HepG2 (cell line): ENCODE measurements around the gene MAPK10. TPM values are rescaled to one million over a fixed set of nuclear protein-coding genes. Genes with fewer than 3 reads are reported as not detected.

ENCODE experiments used
- ATAC-seq: fragments of 200-7000 bp; cut with Tn5 transposase; 3 replicates; pipeline ENCODE4 v1.9.1; 2020; ENCODE audit warnings: mild to moderate bottlenecking, moderate library complexity
- BruUV-seq: library from RNA; stranded (reverse); fragments of 400-500 nt; replicated peaks from 2 replicates; lab custom pipeline; 2021; lab: Mats Ljungman, UMichigan
- CTCF ChIA-PET: fragments of 300-600 bp; formaldehyde crosslinking; extraction: SDS; loops from one replicate; lab custom pipeline; 2021; ENCODE audit warnings: low total read pairs, inconsistent platforms, low intra/inter-chr PET ratio; lab: Yijun Ruan, JAX
- POLR2A ChIA-PET: fragments of 350-600 bp; sonication (Branson Sonifier 250); formaldehyde crosslinking; loops from one replicate; lab custom pipeline; 2020; ENCODE audit warnings: antibody characterized with exemption, inconsistent platforms; lab: Yijun Ruan, JAX
- DNase-seq: peaks from one replicate; pipeline ENCODE4 v3.0.0-alpha.2; 2015; ENCODE audit warnings: low spot score
- FAIRE-seq: peaks from 3 replicates; lab custom pipeline; 2011; peaks lifted over from hg19 to GRCh38; lab: Jason Lieb, UNC
- H2AFZ ChIP-seq: one replicate; pipeline ENCODE4 v1.6.1; 2011; ENCODE audit warnings: low read length, inconsistent platforms
- H3K27ac ChIP-seq: fragments of 300-600 bp; 3 replicates; pipeline ENCODE4 v1.8.0; 2011; ENCODE audit warnings: mixed run types, mild to moderate bottlenecking, mixed read lengths, low read length, inconsistent platforms; ENCODE audit not compliant: insufficient read depth; ENCODE audit errors: extremely low read length
- H3K27me3 ChIP-seq, 2 experiments: fragments of 200-600 bp in 1 of 2; 2 replicates in 1 of 2; 3 replicates in 1 of 2; pipeline versions ENCODE4 v1.6.0 to v1.8.0; 2011; ENCODE audit warnings: low read length in 2 of 2, mild to moderate bottlenecking in 2 of 2, moderate library complexity in 2 of 2, inconsistent platforms in 1 of 2; ENCODE audit not compliant: insufficient read depth in 2 of 2, control insufficient read depth in 1 of 2
- H3K36me3 ChIP-seq, 2 experiments: fragments of 200-600 bp in 1 of 2; replicated peaks in 1 of 2; 2 replicates in 1 of 2; 3 replicates in 1 of 2; pipeline versions ENCODE4 v1.5.1 to v1.8.0; 2011; ENCODE audit warnings: low read length in 2 of 2, inconsistent platforms in 1 of 2; ENCODE audit not compliant: insufficient read depth in 2 of 2, control insufficient read depth in 1 of 2
- H3K4me1 ChIP-seq: 2 replicates; pipeline ENCODE4 v1.5.1; 2012; ENCODE audit warnings: low read length, inconsistent platforms; ENCODE audit not compliant: insufficient read depth
- H3K4me2 ChIP-seq: 2 replicates; pipeline ENCODE4 v1.6.0; 2011; ENCODE audit warnings: low read depth, low read length, inconsistent platforms
- H3K4me3 ChIP-seq, 3 experiments: fragments of 200-600 bp in 1 of 3; sonication (generic), shearing (Covaris generic) in 1 of 3; replicated peaks in 1 of 3; 2 replicates each; pipeline ENCODE4 v1.5.1; 2011 to 2016; ENCODE audit warnings: low read length in 3 of 3, inconsistent platforms in 2 of 3, low read depth in 2 of 3, mild to moderate bottlenecking in 2 of 3, control low read depth in 1 of 3, mixed read lengths in 1 of 3; ENCODE audit not compliant: insufficient read depth in 1 of 3
- H3K79me2 ChIP-seq: one replicate; pipeline ENCODE4 v1.6.1; 2011; ENCODE audit warnings: low read length, inconsistent platforms; ENCODE audit not compliant: insufficient read depth
- H3K9ac ChIP-seq: 2 replicates; pipeline ENCODE4 v1.6.0; 2011; ENCODE audit warnings: mild to moderate bottlenecking, low read depth, low read length, inconsistent platforms; ENCODE audit not compliant: insufficient read depth
- H3K9me3 ChIP-seq: 2 replicates; pipeline ENCODE4 v1.5.1; 2012; ENCODE audit warnings: mild to moderate bottlenecking, low read length
- H4K20me1 ChIP-seq: 2 replicates; pipeline ENCODE4 v1.6.0; 2011; ENCODE audit warnings: inconsistent platforms, mild to moderate bottlenecking, low read length, moderate library complexity; ENCODE audit not compliant: insufficient read depth
- AKNA ChIP-seq: sonication (generic); formaldehyde crosslinking; IDR thresholded peaks from 2 replicates; pipeline ENCODE4 v1.4.0; 2020; ENCODE audit warnings: missing genetic modification reagents, borderline replicate concordance
- DDIT3 ChIP-seq: sonication (generic); formaldehyde crosslinking; IDR thresholded peaks from 2 replicates; pipeline ENCODE4 v1.4.0; 2020; ENCODE audit warnings: mild to moderate bottlenecking, missing genetic modification reagents
- E2F1 ChIP-seq: sonication (generic); formaldehyde crosslinking; IDR thresholded peaks from 2 replicates; pipeline ENCODE4 v1.5.0; 2020; ENCODE audit warnings: missing genetic modification reagents
- MAFF ChIP-seq: IDR thresholded peaks from 2 replicates; pipeline ENCODE4 v1.6.1; 2011; ENCODE audit warnings: low read depth, low read length, improper control_type of control experiment
- MAFK ChIP-seq, 2 experiments: IDR thresholded peaks in 1 of 2; conservative IDR thresholded peaks in 1 of 2; 2 replicates each; pipeline ENCODE4 v1.6.1; 2011; ENCODE audit warnings: improper control_type of control experiment in 2 of 2, low read length in 2 of 2
- TRAFD1 ChIP-seq: sonication (generic); formaldehyde crosslinking; IDR thresholded peaks from 2 replicates; pipeline ENCODE4 v1.5.1; 2020; ENCODE audit warnings: missing genetic modification reagents, mild to moderate bottlenecking, borderline replicate concordance
- ZNF274 ChIP-seq: sonication (generic); formaldehyde crosslinking; IDR thresholded peaks from 2 replicates; pipeline ENCODE4 v1.5.1; 2020; ENCODE audit warnings: mild to moderate bottlenecking, missing genetic modification reagents
- ZNF563 ChIP-seq: sonication (generic); formaldehyde crosslinking; IDR thresholded peaks from 2 replicates; pipeline ENCODE4 v1.8.0; 2022; ENCODE audit warnings: mild to moderate bottlenecking, moderate library complexity, missing genetic modification reagents
- WGBS: methylation state at CpG from one replicate; pipeline ENCODE4 v1.1.6; 2017; ENCODE audit warnings: low lambda C conversion rate; 5-methylcytosine and 5-hydroxymethylcytosine counted together
- in situ Hi-C: cut with HindIII; loops from 2 replicates; pipeline ENCODE4 v1.10.0; 2017; ENCODE audit warnings: low pct_unique_long_range_greater_than_20kb; ENCODE audit not compliant: extremely low pct_ligation_motif_present
- intact Hi-C: fragments of 100-400 bp; cut with micrococcal nuclease; formaldehyde crosslinking; loops from one replicate; pipeline ENCODE4 v1.10.0; 2022; ENCODE audit not compliant: unreplicated experiment
- polyA plus RNA-seq, 8 experiments: library from polyadenylated mRNA; depleted of rRNA in 3 of 8; stranded (reverse) in 7 of 8; unstranded in 1 of 8; fragments of >200 nt; fragmentation: Illumina TruSeq in 4 of 8; extraction: Trizol in 4 of 8; gene quantifications; 2 replicates each; pipeline versions ENCODE4 v1.2.1 to v1.2.3, GENCODE V29; 2011 to 2016; ENCODE audit warnings: low read depth in 4 of 8, missing spikeins in 1 of 8, mixed read lengths in 1 of 8; ENCODE audit not compliant: insufficient read depth in 1 of 8
- total RNA-seq, 5 experiments: library from RNA; depleted of rRNA; stranded (reverse); fragments of >200 nt; fragmentation: Illumina TruSeq; extraction: Trizol; gene quantifications; 2 replicates each; pipeline ENCODE4 v1.2.3, GENCODE V29; 2016; ENCODE audit warnings: low read depth in 1 of 5

The MAPK10 gene
- total and polyA plus RNA-seq, 2 of the 13 experiments (the other 11 are each of a cell fraction or from before 2014, with no cell fraction given), result not detected

GRCh38 chr4:86130160-86130933 is 229.5 kb downstream of the MAPK10 start:
- no peaks in the 10 kb centered on the region for H3K36me3 ChIP-seq
- BruUV-seq, result no TSS peak
- FAIRE-seq (no peak), DNase-seq (no peak), ATAC-seq (no peak)
- H3K4me2 ChIP-seq, result no peak overlapping the region
- no peak overlapping the region for H3K9ac ChIP-seq
- WGBS, result 71% methylated on average over 2 of the region's 2 CpGs
- no peak overlapping the region for H3K4me3 ChIP-seq
- intact Hi-C loops, result no loop called here
- in situ Hi-C loops, result no loop called here
- H3K4me1 ChIP-seq, result no peaks in the 10 kb centered on the region
- CTCF ChIA-PET, result no interaction called here
- peak; percentile 30 to 70; a peak in 3 of 4 replicates for TF ChIP-seq MAFK (conservative IDR thresholded peaks at IDR 0.05 in 1 of 2, IDR thresholded peaks at IDR 0.05 in 1 of 2; ENCODE audit: low read length in 2 of 2)
- peak; percentile 51; the same call in 1 of the 2 replicates for TF ChIP-seq MAFF
- no peak for TF ChIP-seq DDIT3 (CRISPR knock-in tag)
- TF ChIP-seq, all 625 proteins: peak for 2
- H3K27ac ChIP-seq, result no peak overlapping the region
- POLR2A ChIA-PET, result no interaction called here
- no peaks in the 10 kb centered on the region for H3K27me3 ChIP-seq
- no peaks in the 10 kb centered on the region for H3K79me2 ChIP-seq
- H4K20me1 ChIP-seq, result no peaks in the 10 kb centered on the region
- no peak overlapping the region for H2AFZ ChIP-seq
- no peaks in the 10 kb centered on the region for H3K9me3 ChIP-seq

GRCh38 chr4:86129546-86129945 is 230.3 kb downstream of the MAPK10 start:
- in situ Hi-C loops (no loop called here), intact Hi-C loops (no loop called here)
- no peak overlapping the region for H2AFZ ChIP-seq
- H3K4me3 ChIP-seq, result no peak overlapping the region
- no peaks in the 10 kb centered on the region for H3K9me3 ChIP-seq
- DNase-seq, result no peak
- no peaks in the 10 kb centered on the region for H3K79me2 ChIP-seq
- no peaks in the 10 kb centered on the region for H3K27me3 ChIP-seq
- CTCF ChIA-PET, result no interaction called here
- no peak overlapping the region for H3K27ac ChIP-seq
- BruUV-seq, result no TSS peak
- no peaks in the 10 kb centered on the region for H3K4me1 ChIP-seq
- POLR2A ChIA-PET, result no interaction called here
- ATAC-seq, result no peak
- H4K20me1 ChIP-seq, result no peaks in the 10 kb centered on the region
- H3K4me2 ChIP-seq, result no peak overlapping the region
- FAIRE-seq, result no peak
- H3K9ac ChIP-seq, result no peak overlapping the region
- WGBS, result 0% methylated on average over 2 of the region's 2 CpGs
- no peaks in the 10 kb centered on the region for H3K36me3 ChIP-seq
- TF ChIP-seq AKNA (CRISPR knock-in tag) (no peak), TRAFD1 (no peak), ZNF274 (no peak), ZNF563 (CRISPR knock-in tag) (no peak), E2F1 (no peak)
